ENCODE data around the gene TMEM128.

DNA sequence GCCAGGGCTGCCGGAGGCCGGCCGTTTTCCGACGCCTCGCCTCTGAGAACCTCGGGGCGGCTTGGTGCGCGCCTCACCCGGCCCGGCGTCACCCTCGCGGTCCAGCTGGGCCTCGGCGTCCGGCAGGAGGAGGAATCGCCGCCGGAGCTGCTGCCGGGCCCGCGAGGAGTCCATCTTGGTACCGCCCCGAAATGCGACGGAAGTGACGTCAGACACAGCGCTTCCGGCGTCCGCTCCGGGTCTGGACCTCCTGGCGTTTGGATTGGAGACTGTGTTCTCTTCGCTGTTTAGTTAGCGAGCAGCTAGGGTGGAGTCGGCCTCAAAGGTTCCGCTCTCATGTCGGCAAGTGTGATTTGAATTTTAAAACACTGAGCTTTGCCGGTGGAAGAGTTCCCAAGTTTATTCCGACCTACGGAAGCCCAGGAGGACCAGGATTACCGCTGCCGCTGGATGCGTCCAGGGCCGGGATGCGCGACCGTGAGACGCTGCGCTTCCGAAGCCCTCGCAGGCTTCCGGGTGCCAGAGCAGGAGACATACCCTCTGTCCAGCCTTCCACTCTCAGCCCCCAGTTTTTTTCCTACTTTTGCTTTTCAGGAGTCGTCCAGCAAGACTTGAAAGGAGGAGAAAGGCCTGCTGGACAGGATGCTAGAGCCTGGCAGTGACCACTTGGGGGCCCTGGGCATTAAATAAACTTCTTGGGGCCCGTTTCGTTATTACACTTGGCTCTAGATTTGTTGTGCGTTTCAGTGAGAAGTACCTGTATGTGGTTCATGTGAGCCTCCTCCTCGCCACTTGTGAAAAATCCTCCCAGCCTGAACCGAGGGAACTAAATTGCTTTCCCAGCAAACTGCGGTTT lies at the start of gene TMEM128:
- TF ChIP-seq, protein P1, sequence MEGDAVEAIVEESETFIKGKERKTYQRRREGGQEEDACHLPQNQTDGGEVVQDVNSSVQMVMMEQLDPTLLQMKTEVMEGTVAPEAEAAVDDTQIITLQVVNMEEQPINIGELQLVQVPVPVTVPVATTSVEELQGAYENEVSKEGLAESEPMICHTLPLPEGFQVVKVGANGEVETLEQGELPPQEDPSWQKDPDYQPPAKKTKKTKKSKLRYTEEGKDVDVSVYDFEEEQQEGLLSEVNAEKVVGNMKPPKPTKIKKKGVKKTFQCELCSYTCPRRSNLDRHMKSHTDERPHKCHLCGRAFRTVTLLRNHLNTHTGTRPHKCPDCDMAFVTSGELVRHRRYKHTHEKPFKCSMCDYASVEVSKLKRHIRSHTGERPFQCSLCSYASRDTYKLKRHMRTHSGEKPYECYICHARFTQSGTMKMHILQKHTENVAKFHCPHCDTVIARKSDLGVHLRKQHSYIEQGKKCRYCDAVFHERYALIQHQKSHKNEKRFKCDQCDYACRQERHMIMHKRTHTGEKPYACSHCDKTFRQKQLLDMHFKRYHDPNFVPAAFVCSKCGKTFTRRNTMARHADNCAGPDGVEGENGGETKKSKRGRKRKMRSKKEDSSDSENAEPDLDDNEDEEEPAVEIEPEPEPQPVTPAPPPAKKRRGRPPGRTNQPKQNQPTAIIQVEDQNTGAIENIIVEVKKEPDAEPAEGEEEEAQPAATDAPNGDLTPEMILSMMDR (optimal IDR thresholded peaks at IDR 0.05 in 1 of 3, IDR thresholded peaks at IDR 0.05 in 1 of 3, conservative IDR thresholded peaks at IDR 0.05 in 1 of 3; ENCODE audit: extremely low read depth in 1 of 3, insufficient read depth in 2 of 3, low read length in 3 of 3): peak in 1 of 3 experiments; percentile 8
- no peak for TF ChIP-seq EZH2 (IDR thresholded peaks at IDR 0.05; ENCODE audit: low read length)

All from keratinocyte (primary cell).